K562 (cell line): ENCODE results near the gene RASSF6. TPM values are rescaled to one million over a fixed set of nuclear protein-coding genes. Genes with fewer than 3 reads are reported as not detected.

ENCODE experiments used
- CTCF ChIP-seq, 3 experiments: IDR thresholded peaks in 2 of 3; conservative IDR thresholded peaks in 1 of 3; 2 replicates each; pipeline ENCODE4 v1.5.1; 2011 to 2012; ENCODE audit warnings: low read length in 3 of 3, mild to moderate bottlenecking in 3 of 3, control low read depth in 2 of 3, improper control_type of control experiment in 1 of 3, inconsistent platforms in 1 of 3, low read depth in 1 of 3, mixed read lengths in 1 of 3, moderate library complexity in 1 of 3; ENCODE audit not compliant: insufficient read depth in 2 of 3
- FOS ChIP-seq: IDR thresholded peaks from 3 replicates; pipeline ENCODE4 v1.6.1; 2011; ENCODE audit not compliant: insufficient read length; ENCODE audit errors: extremely low read depth
- KLF6 ChIP-seq: fragments of 250-450 bp; sonication (Bioruptor Pico); IDR thresholded peaks from 2 replicates; pipeline ENCODE4 v1.4.0; 2020; ENCODE audit warnings: mild to moderate bottlenecking, moderate library complexity, borderline replicate concordance
- MAZ ChIP-seq, 2 experiments: fragments of 450-650 bp in 1 of 2; sonication (generic) in 1 of 2; formaldehyde crosslinking; IDR thresholded peaks in 1 of 2; conservative IDR thresholded peaks in 1 of 2; 2 replicates each; pipeline versions ENCODE4 v1.4.0 to v1.5.0; 2020; ENCODE audit warnings: mild to moderate bottlenecking in 1 of 2, missing genetic modification reagents in 1 of 2
- POLR2H ChIP-seq: IDR thresholded peaks from 2 replicates; pipeline ENCODE4 v1.6.1; 2016; ENCODE audit warnings: missing genetic modification characterization, low read depth, mild to moderate bottlenecking, control low read depth, missing compliant biosample characterization, moderate library complexity
- PREB ChIP-seq: sonication (generic); formaldehyde crosslinking; IDR thresholded peaks from 2 replicates; pipeline ENCODE4 v1.8.1; 2023; ENCODE audit warnings: mild to moderate bottlenecking, missing genetic modification reagents
- RAD21 ChIP-seq, 2 experiments: fragments of 250-450 bp in 1 of 2; fragments of 450-650 bp in 1 of 2; sonication (Bioruptor Pico) in 1 of 2; formaldehyde crosslinking in 1 of 2; IDR thresholded peaks in 1 of 2; conservative IDR thresholded peaks in 1 of 2; 2 replicates each; pipeline versions ENCODE4 v1.4.0 to v1.8.0; 2020 to 2022; ENCODE audit warnings: mild to moderate bottlenecking in 2 of 2, moderate library complexity in 1 of 2
- RBM25 ChIP-seq: fragments of 200-400 bp; formaldehyde crosslinking; IDR thresholded peaks from 2 replicates; pipeline ENCODE4 v1.6.1; 2018; ENCODE audit warnings: low read length, low read depth, moderate library complexity; ENCODE audit not compliant: severe bottlenecking
- SAP30 ChIP-seq: fragments of 200-600 bp; sonication (generic); IDR thresholded peaks from 2 replicates; pipeline ENCODE4 v1.6.1; 2012; ENCODE audit warnings: borderline replicate concordance, low read depth, mild to moderate bottlenecking, moderate library complexity, low read length, control low read depth, inconsistent platforms; ENCODE audit not compliant: insufficient read depth, poor library complexity, severe bottlenecking
- SIX5 ChIP-seq, 2 experiments: IDR thresholded peaks; 2 replicates each; pipeline ENCODE4 v1.6.1; 2011; ENCODE audit warnings: low read length in 2 of 2, borderline replicate concordance in 1 of 2, low read depth in 1 of 2, mild to moderate bottlenecking in 1 of 2, moderate library complexity in 1 of 2; ENCODE audit not compliant: insufficient read depth in 1 of 2
- SREBF2 ChIP-seq: sonication (generic); formaldehyde crosslinking; IDR thresholded peaks from 2 replicates; pipeline ENCODE4 v1.4.0; 2020; ENCODE audit warnings: mild to moderate bottlenecking, missing genetic modification reagents
- TRIM28 ChIP-seq: fragments of 450-650 bp; IDR thresholded peaks from 2 replicates; pipeline ENCODE4 v1.6.1; 2017
- YY1 ChIP-seq, 3 experiments: IDR thresholded peaks; 2 replicates each; pipeline ENCODE4 v1.6.1; 2011; ENCODE audit warnings: low read length in 2 of 3, mild to moderate bottlenecking in 2 of 3, moderate library complexity in 2 of 3, borderline replicate concordance in 1 of 3, control low read depth in 1 of 3, low read depth in 1 of 3; ENCODE audit not compliant: insufficient read depth in 3 of 3, insufficient replicate concordance in 2 of 3, control insufficient read depth in 1 of 3, insufficient read length in 1 of 3; ENCODE audit errors: extremely low read depth in 1 of 3
- ZBTB1 ChIP-seq: sonication (generic); formaldehyde crosslinking; IDR thresholded peaks from 2 replicates; pipeline ENCODE4 v1.8.1; 2023; ENCODE audit warnings: missing genetic modification reagents, low read depth, mild to moderate bottlenecking, borderline replicate concordance
- ZNF140 ChIP-seq: fragments of 250-450 bp; sonication (Bioruptor Pico); IDR thresholded peaks from 2 replicates; pipeline ENCODE4 v1.8.0; 2021; ENCODE audit warnings: moderate library complexity, mild to moderate bottlenecking, inconsistent platforms
- ZNF347 ChIP-seq: fragments of 450-650 bp; formaldehyde crosslinking; IDR thresholded peaks from 2 replicates; pipeline ENCODE4 v1.4.0; 2020; ENCODE audit warnings: low read depth, mild to moderate bottlenecking, moderate library complexity
- ZNF740 ChIP-seq, 3 experiments: fragments of 200-800 bp in 1 of 3; sonication (Bioruptor generic) in 1 of 3; sonication (generic) in 1 of 3; formaldehyde crosslinking in 1 of 3; IDR thresholded peaks; 2 replicates each; pipeline versions ENCODE4 v1.6.1 to v1.8.0; 2016 to 2022; ENCODE audit warnings: mild to moderate bottlenecking in 2 of 3, missing compliant biosample characterization in 2 of 3, missing genetic modification characterization in 2 of 3, missing genetic modification reagents in 1 of 3
- polyA plus RNA-seq, 8 experiments: library from polyadenylated mRNA; depleted of rRNA in 4 of 8; stranded (reverse) in 5 of 8; unstranded in 3 of 8; fragments of >200 nt; fragmentation: Nextera tagmentation in 2 of 8; fragmentation: Illumina TruSeq in 1 of 8; extraction: Ambion mirVana in 2 of 8; extraction: Trizol in 1 of 8; gene quantifications; 2 replicates each; pipeline versions ENCODE4 v1.2.1 to v1.2.3, GENCODE V29; 2011 to 2014; ENCODE audit warnings: inconsistent platforms in 1 of 8, missing spikeins in 1 of 8
- total RNA-seq, 7 experiments: library from RNA; depleted of rRNA in 6 of 7; stranded (reverse); fragments of >200 nt in 6 of 7; fragmentation: Illumina TruSeq in 2 of 7; extraction: Trizol in 2 of 7; gene quantifications; 2 replicates each; pipeline versions ENCODE4 v1.2.1 to v1.2.3, GENCODE V29; 2011 to 2021; ENCODE audit warnings: low replicate concordance in 1 of 7
- TF ChIP-seq, protein P1 (sequence below): fragments of 450-650 bp; IDR thresholded peaks from 2 replicates; pipeline ENCODE4 v1.7.0; 2016; ENCODE audit warnings: borderline replicate concordance

RASSF6 gene
- total and polyA plus RNA-seq, 9 of the 15 experiments (the other 6 are each of a cell fraction or from before 2014, with no cell fraction given), result under 0.01 to 0.25 (median 0.06) TPM; not detected in 1

DNA sequence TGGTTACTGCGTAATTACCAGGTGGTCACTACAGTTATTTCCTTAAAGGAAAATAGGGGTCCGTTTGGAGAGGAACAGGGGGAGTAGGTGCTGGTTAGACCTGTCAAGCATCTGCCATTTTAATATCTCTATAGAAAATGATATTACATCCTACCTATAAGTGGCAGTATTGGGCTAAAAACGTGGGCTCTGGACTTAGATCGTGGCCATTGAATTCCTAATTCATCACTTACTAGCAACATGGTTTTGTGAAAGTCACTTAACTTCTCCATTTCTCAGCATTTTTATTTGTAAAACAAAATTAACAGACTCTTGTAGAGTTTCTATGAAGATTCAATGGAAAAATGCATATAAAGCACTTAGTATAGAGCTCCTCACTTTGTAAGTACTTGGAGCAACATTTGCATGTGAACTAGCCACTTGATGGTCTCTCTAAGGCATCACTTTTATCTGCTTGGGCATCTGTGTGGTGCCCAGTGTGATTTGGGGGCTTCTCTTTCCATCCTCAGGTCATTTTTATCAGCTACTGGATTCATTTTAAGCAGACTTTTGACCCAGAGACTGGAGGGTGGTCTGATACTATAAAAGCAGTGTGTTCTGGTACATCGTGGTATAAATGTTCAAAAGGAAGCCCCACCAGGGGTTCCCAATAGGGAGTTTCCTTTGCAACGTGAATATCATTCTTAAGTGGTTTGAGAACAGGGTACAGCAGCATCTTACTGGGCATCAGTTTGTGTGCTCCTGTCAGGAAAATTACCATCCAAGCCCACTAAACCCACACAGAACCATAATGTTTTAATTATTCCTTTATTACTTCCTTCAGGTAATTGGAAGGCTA is 42.7 kb upstream of the RASSF6 start (continued):
- peak; percentile 48 to 81 (median 61); a peak in 5 of 6 replicates for TF ChIP-seq CTCF (IDR thresholded peaks at IDR 0.05 in 2 of 3, conservative IDR thresholded peaks at IDR 0.05 in 1 of 3; ENCODE audit: insufficient read depth in 2 of 3, low read depth in 1 of 3, low read length in 3 of 3)
- TF ChIP-seq SREBF2 (CRISPR knock-in tag), result no peak
- TF ChIP-seq SIX5 (IDR thresholded peaks at IDR 0.05; ENCODE audit: borderline replicate concordance in 1 of 2, insufficient read depth in 1 of 2, low read depth in 1 of 2, low read length in 2 of 2), result no peak
- TF ChIP-seq KLF6 (CRISPR knock-in tag), result no peak
- TF ChIP-seq RAD21 (CRISPR knock-in tag; conservative IDR thresholded peaks at IDR 0.05 in 1 of 2, IDR thresholded peaks at IDR 0.05 in 1 of 2), result peak; percentile 87 to 89
- no peak for TF ChIP-seq RBM25
- TF ChIP-seq MAZ (CRISPR knock-in tag; conservative IDR thresholded peaks at IDR 0.05 in 1 of 2, IDR thresholded peaks at IDR 0.05 in 1 of 2), result no peak
- no peak for TF ChIP-seq TRIM28
- no peak for TF ChIP-seq SAP30
- peak in 1 of 3 experiments; percentile 3 for TF ChIP-seq YY1 (IDR thresholded peaks at IDR 0.05; ENCODE audit: borderline replicate concordance in 1 of 3, control insufficient read depth in 1 of 3, extremely low read depth in 1 of 3, insufficient read depth in 3 of 3, insufficient read length in 1 of 3, insufficient replicate concordance in 2 of 3, low read depth in 1 of 3, low read length in 2 of 3)
- no peak for TF ChIP-seq ZNF347
- no peak for TF ChIP-seq PREB
- no peak for TF ChIP-seq FOS
- TF ChIP-seq ZBTB1 (CRISPR knock-in tag), result no peak
- TF ChIP-seq, protein P1, sequence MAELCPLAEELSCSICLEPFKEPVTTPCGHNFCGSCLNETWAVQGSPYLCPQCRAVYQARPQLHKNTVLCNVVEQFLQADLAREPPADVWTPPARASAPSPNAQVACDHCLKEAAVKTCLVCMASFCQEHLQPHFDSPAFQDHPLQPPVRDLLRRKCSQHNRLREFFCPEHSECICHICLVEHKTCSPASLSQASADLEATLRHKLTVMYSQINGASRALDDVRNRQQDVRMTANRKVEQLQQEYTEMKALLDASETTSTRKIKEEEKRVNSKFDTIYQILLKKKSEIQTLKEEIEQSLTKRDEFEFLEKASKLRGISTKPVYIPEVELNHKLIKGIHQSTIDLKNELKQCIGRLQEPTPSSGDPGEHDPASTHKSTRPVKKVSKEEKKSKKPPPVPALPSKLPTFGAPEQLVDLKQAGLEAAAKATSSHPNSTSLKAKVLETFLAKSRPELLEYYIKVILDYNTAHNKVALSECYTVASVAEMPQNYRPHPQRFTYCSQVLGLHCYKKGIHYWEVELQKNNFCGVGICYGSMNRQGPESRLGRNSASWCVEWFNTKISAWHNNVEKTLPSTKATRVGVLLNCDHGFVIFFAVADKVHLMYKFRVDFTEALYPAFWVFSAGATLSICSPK, result no peak
- no peak for TF ChIP-seq ZNF740 (CRISPR knock-in tag; IDR thresholded peaks at IDR 0.05)
- no peak for TF ChIP-seq ZNF740 (tag; IDR thresholded peaks at IDR 0.05)
- no peak for TF ChIP-seq ZNF140 (CRISPR knock-in tag)
- TF ChIP-seq POLR2H (tag), result no peak
